NCI-H128 (cell line): ENCODE data around the gene PTPRG.
"Not testable (repeated sequence)": the region's sequence is repeated elsewhere in the genome, so short reads cannot be mapped to it uniquely, and the experiment has no call there.

ENCODE experiments used
- DNase-seq: peaks from one replicate; lab custom pipeline; 2025; ENCODE audit not compliant: unreplicated experiment; lab: John Stamatoyannopoulos, UW

PTPRG gene

DNA sequence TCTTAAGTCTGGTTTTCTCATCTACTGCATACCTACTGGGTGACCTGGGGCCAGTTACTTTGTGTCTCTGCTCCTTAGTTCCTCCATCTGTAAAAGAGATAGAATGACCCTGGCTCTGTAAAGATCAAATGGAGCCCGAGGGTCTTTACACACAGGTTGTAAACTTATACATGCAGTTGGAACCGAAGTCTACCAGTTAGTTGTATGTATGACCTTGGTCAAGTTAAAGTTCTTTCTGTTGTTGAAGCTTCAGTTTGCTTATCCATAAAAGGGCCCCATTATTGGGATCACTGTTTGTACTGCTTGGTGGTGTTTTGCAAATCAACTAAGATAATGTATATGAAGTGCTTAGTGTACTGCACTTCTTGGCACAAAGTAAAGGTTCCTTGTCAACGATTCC is 186.9 kb downstream of the PTPRG start:
- DNase-seq, result no peak

DNA sequence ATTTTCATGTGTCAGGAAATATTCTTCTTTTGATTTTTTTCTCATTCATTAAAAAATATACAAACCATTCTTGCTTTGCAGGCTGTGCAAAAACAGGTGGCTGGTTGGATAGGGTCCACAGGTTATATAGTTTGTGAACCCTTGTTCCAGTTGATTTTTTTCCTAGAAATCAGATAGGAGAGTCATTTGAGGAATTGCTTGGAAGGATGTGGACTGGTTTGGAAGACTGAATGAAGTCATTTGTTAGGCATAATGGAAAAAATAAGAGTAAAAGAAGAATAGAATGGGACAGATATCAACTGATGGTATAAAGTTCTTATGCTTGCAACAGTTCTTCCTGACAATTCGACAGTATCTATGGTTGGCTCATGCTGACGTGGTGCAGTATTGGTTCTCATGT is 189.4 kb downstream of the PTPRG start:
- no peak for DNase-seq

DNA sequence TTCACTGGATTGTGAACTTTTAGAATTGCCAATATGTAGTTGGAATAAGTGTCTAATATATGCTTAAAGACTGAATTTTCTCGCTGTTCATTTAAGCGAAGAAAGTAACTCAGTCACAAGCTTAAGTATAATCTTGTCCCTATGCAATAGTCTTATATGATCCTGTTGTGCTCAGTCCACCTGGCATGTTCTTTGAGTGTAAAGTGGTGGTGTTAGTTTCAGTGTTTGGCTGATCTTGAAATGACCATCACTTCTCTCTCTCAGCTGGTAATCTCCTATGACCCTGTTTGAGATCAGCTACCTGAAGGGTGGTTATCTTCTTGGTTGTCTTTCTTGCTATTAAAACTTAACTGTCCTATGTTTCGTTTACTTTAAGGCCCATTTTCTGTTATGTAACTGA is 197.5 kb downstream of the PTPRG start:
- DNase-seq, result no peak

DNA sequence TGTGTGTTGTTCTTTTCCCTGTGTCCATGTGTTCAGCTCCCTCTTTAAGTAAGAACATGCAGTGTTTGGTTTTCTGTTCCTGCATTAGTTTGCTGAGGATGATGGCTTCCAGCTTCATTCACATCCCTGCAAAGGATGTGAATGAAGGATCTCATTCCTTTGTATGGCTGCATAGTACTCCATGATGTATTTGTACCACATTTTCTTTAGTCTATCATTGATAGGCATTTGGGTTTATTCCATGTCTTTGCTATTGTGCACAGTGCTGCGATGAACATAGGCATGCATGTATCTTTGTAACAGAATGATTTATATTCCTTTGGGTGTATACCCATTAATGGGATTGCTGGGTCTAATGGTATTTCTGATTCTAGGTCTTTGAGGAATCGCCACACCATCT is 199.4 kb downstream of the PTPRG start:
- not testable (repeated sequence) for DNase-seq

DNA sequence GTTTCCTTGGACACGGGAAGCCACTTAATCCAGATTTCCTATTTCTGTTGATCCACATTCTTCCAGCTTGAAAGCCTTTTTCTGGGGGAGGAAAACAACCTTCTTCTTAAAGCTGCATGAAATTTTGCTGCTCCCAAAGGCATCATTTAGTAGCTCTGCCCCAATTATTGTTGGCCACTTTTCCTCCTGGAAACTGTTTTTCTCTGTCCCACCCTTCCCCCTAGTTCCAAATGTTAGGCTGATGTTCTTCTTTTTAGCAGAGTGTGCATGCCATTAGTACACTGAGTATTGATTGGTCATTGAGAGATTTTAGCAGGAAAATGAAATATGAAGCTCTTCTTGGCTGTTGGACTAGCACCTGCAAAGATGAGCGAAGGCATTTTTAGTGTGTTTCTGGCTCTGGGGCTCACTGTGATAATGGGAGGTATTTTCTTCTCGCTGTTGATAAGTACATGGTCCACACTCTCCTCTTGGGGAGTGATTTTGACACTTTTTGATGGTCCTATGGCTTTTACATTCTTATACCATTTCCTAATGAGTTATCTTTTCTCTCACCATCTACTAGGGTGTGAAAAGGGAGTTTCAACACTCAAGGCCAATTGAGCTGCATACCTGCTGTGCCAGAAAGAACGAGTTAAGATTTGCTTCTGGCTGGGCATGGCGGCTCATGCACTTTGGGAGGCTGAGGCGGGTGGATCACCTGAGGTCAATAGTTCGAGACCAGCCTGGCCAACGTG is 200.5 kb downstream of the PTPRG start:
- DNase-seq, result no peak

DNA sequence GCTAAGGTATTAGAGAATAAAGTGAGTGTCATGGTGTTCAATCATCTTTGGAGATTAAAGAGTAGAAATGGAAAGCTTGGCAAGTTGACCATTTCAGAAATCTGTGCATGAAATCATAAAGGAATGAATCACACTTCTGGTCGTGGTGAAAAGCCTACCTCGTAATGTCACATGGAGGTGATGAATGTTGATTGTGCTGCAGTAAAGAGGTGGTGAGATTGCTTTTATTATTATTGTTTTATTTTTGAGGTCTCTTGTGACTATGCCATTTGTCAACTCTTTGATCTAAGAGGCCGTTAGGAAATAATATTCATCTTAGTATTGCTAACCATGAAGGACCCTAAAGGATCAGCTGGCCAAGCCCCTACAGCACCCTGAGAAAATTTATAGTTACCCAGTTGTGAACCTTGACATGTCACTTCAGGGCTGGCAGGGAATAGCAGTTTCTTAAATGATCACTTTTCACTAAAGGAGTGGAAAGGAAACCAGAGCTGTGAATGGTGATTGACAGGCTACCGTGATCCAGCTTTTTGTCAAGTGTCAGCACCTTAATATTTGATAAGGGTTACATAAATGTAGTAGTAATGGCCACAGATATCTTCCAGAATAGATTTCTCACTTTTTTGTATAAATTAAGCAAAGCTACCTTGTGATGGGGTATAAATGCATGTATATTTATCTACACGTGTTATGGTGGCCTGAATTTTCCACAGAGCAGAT is 203.9 kb downstream of the PTPRG start:
- no peak for DNase-seq

DNA sequence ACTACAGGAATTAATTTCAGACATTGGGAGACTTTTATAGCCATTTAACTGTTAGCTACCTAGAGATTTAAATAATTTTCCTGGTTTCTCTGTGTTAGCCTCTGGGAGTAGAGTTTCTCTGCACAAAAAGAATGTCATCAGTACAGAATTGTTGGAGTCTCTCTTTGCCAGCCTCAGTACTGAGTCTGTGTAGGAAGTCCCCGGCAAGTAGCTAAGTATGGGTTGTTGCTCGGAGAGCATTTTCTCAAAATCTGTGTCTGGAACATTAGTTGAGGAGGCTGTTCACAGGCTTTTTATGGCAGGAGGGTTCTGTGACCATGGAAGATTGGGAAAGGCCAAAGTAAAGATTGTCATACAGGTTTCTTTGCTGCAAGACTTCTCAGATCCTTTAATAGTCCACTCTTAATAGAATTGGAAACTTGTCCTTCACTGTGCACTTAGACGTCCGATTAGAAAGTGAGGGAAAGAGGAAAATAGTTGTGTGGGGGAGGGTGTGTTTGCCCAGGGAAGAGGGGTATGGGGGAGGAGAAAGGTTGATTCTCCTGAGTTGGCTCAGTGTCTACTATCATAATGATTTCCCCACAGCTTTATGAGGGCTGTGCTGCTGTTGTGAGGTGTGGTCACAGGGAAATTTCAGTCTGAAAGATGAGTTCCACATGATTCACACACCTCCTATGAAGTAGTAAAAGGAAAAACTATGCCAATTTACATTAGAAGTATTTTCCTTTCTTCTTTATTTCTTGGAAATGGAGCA is 207.1 kb downstream of the PTPRG start:
- no peak for DNase-seq

DNA sequence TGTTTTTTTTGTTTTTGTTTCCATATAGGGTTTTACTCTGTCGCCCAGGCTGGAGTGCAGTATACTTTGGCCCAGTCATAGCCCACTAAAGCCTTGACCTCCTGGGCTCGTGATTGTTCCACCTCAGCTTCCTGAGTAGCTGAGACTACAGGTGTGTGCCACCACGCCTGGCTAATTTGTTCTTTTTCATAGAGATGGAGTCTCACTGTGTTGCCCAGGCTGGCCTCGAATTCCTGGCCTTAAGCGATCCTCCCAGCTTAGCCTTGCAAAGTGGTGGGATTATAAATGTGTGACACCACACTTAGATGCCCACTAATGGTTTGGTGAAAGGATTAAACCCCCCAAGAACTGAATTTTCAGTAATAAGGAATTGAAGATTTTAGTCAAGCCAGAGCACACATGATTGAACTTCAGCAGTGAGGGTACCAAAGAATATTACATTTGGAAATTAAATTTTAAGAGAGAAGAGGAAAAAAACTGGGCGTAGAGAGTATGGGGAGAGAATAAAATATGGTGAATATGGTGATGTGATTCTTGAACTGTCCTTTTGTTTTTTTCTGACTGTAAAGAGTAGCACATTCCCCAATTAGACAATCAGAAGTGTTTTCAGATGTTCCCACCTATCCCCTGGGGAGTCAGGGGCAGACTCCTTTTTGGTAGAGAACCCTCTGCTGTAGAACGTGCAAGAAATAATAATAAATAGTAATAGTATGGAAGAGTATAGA is 208.1 kb downstream of the PTPRG start:
- no peak for DNase-seq

DNA sequence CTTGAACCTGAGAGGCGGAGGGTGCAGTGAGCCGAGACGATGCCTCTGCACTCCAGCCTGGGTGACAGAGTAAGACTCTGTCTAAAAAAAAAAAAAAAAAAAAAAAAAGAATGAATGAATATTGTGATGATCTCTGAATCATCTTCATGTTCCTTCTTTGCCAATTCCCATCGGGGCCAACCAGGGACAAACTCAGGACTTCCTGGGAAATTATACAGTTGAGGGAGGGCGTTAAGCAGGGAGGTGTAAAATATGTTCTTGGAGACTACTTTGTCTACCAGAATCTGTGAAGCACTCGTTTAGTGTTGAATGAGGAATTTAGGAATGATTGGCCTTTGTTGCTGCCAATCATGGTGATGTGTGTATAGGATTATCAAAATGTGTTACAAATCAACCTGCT is 210.6 kb downstream of the PTPRG start:
- no peak for DNase-seq

DNA sequence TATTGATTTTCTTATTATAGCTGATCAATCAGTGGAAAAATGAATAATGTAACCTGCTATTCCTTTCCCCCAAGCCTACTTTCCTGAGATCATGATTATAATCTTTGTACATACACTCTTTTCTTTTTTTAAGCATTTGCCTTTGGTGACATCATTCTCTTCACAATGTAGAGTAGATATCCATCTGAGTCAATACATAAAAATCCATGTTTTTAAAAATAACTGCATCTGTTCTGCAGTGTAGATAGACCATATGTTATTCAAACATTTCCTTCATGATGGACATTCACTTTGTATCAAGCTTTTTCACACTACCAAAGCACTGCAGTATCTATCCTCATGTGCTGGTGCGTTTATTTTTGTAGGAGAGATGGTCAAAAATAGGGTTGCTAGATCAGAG is 211.1 kb downstream of the PTPRG start:
- no peak for DNase-seq

DNA sequence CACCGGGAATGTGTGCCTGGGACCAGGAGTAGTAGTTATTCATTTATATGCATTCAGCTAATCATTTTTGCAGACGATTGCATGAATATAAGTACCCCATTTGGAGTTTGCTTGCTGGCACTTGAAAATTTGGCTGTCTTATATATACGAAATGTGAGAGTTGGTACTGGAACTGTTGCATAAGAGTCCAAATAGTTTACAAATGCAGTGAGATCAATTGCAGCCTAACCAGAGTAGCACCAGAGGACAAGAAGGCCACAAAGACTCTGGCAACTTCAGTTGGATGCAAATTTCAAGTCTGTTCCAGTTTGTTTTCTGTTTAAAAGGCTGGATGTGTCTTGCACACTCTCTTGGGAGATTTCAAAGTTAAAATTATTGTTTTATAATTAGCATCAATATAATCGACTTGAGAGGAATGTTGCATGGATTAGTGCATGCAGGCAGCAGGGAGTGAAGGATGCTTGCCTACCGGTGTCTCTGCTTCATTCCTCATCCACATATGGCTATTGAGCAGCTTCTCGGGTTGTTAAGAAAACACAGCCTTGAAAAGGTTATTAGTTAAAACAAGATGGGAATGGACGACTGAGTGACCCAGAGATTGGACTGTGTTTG is 213.0 kb downstream of the PTPRG start:
- DNase-seq, result no peak

DNA sequence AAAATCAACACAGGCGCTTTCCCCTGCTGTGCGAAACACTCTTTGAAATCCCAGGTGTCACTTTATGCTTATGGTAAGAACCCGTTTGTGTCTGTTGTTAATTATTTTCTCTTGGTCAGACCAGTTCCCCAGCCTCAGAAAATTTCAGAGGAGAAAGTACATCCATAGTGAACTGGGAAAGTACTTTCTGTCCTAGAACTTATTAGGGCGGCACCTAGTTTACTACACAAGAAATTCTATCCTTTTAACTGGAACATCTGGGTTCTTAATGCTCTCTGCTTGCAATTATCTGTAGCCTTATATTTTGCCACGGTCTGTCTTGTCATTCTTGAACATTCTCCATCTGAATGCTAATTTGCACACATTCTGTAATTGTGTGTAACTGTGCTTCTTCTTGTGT is 215.0 kb downstream of the PTPRG start:
- DNase-seq, result no peak

DNA sequence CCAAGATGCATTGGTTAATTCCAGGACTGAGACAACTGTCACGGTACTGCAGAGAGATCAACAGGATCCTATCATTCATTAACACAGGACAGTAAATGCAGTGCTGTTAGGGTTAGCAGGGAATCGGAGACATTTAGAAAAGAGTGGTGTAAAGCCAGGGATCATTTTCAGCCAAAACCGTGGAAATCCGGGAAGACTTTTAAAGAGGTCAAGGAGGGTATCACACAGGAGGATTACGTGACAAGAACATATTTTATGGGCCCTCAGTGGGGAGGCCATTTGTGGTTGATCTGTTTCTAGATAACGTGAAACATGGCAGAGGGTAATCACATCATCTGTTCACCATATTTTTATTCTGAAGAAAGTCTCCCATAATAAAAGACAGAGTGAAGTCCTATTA is 216.1 kb downstream of the PTPRG start:
- no peak for DNase-seq

DNA sequence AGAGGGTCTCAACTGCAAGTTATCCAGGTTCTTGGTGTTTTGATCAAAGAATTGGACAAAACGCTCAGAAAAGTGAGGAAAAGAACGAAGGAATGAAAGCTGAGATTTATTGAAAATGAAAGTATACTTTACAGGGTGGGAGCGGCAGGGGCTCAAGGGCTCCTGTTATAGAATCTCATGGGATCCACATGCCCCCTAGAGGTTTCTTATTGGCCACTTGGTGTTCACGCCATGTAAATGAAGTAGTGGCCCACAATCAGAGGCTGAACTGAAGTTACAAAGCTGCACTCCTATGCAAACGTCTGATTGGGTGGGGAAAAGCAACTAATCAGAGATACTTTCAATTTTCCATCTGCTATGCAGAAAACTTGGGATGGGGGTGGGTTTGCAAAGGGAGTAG is 216.7 kb downstream of the PTPRG start:
- DNase-seq, result no peak

DNA sequence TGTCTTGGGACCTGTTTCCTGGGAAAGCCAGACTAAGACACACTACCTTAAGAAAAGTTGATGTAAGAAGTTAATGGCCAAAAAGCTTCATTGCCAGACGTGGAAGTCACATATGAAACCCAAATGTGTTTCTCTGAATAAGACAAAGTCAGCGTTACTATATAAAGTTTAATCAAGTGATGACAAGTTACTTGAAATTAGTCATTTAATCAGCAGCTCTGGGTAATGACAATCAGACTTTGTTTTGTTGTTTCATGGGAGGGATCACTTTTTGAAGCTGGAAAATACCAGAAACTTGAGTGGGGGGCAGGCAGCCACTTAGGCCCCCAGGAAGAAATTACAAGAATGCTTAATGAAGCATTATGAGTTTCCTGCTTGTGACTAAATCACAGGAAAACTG is 218.6 kb downstream of the PTPRG start:
- DNase-seq, result no peak

DNA sequence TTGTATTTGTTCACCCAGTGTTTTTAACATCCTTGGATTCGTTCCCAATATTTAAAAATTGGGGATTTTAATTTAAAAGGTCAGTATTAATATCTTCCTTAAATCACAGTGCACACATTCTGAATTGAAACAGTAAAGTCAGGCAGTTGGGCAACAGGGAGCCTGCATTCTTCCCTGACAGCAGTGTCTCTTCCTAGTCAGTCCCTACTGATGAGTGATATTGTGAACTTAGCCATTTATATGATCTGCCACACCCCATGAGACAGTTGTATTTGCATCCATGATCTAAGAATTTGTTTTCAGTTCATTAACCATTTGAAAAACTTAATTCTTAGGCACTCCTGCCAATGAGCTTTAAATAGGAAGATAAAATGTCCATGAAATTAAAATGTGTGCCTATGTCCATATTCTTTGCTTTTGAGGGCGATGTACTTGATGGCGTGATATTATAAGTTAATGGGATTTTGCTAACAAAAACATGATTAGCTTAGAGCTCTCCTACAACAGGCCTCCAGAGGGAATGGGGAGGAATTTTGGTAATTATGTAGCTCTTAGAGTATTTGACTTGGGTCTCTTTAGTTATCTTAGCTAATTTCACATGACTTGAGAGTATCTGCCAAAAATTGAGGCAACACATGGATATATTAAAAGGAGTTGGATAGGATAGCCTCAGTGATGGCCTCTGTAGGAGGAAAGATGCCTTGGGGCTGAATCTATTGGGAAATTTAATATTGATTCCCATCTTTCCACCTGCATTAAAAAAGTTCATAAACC is 219.3 kb downstream of the PTPRG start:
- no peak for DNase-seq

DNA sequence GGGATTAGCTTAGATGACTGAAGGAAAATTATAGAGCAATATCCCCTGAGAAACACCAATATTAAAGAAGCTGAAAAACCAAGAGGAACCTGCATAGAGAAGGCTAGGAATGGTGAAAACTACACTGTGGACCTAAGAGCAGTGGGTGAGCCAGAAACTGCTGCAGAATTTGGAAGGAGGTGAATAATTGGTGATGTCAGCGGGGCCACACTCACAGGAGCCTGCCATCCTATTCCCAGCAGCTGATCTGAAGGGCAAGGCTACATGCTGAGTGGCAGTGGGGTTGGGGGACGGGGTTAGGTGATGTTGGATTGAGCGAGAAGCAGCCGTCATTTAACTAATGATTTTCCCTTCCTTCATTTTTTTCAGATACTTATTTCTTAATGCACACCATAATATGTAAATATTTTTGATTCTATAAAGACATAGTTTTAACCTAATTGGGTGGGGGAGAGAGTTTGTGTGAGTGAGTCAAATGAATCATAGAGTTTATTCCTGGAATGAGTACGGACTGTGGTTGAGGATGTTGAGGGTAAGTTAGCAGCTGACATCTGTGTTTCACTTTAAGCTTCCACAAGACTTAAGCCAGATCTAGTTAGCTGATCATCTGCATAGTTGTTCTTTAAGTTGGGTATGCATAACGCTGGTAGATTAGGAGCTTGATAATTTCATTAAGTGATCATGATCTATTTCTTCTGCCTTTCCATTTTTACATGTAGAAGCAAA is 222.8 kb downstream of the PTPRG start:
- no peak for DNase-seq

DNA sequence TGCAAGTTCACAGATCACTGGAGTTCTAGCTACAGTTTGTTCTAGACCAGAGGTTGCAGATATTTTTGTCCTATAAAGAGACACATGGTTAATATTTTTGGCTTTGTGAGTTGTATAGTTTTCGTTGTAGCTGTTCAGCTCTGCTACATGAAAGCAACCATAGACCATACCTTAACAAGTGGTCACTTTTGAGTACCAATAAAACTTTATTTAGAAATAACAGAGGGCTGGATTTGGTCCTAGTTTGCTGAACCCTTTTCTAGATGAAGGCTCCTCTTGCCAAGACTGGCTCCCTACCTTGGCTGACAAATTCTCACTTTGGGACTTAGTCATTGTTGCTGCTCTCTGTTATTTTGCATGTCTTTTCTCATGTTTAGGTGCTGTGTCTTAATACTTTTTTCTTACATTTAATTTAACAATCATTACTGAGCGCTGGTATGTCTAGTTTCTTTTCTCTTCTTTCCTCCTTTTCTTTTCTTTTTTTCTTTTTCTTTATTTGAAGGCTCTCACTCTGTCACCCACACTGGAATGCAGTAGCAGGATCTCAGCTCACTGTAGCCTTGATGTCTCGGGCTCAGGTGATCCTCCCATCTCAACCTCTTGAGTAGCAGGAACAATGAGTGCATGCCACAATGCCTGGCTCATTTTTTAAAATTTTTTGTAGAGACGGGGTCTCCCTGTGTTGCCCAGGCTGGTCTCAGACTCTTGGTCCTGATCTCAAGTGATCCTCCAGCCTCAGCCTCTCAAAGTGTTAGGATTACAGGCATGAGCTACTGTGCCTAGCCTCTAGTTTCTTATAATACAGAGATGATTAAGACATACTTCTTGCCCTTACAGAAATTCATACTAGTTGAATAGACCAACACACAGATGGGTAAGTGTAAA is 227.5 kb downstream of the PTPRG start:
- DNase-seq, result no peak

DNA sequence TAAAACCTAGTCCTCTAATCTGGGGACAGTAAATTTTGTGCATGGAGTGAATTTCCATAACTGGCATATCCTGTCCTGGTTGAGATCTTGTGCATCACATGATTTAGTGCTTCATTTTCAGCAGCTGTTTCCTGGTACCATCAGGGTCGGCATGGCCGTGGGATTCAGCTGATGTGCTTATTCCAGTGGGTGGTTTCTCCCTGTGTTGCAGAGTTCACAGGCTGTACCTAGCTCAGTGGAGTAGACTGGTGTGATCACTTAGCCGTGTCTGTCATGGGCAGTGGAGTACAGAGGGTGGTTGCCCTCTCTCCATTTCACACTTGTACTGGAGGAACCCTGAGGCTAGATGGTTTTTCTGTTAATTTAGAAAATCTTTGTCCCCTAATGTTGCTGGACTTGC is 228.5 kb downstream of the PTPRG start:
- no peak for DNase-seq
